GM23338 (cell line): ENCODE results near the gene OR10AD1. TPM values are rescaled to one million over a fixed set of nuclear protein-coding genes. Genes with fewer than 3 reads are reported as not detected.
A peak's percentile ranks its signal among the peaks of the same experiment; 100 is the strongest.

Source experiments
- ATAC-seq: fragments of 200-7000 bp; cut with Tn5 transposase; 3 replicates; pipeline ENCODE4 v1.9.1; 2020
- DNase-seq: peaks from one replicate; pipeline ENCODE4 v3.0.0-alpha.2; 2015; ENCODE audit warnings: low spot score
- H2AFZ ChIP-seq: fragments of 200-600 bp; sonication (generic); 2 replicates; pipeline ENCODE4 v1.8.0; 2016; ENCODE audit warnings: antibody characterized with exemption, mild to moderate bottlenecking, moderate library complexity
- H3F3A ChIP-seq: fragments of 200-600 bp; sonication (generic); replicated peaks from 2 replicates; pipeline ENCODE4 v1.8.0; 2017; ENCODE audit warnings: antibody characterized with exemption, mixed run types, low read depth
- H3K27ac ChIP-seq: fragments of 200-600 bp; sonication (generic); 2 replicates; pipeline ENCODE4 v1.6.1; 2016; ENCODE audit warnings: low read depth
- H3K27me3 ChIP-seq: fragments of 200-600 bp; sonication (generic); 2 replicates; pipeline ENCODE4 v1.8.0; 2016; ENCODE audit warnings: mild to moderate bottlenecking, mixed run types, moderate library complexity; ENCODE audit not compliant: insufficient read depth
- H3K36me3 ChIP-seq: fragments of 200-600 bp; sonication (generic); 2 replicates; pipeline ENCODE4 v1.8.0; 2016; ENCODE audit warnings: mild to moderate bottlenecking; ENCODE audit not compliant: insufficient read depth
- H3K4me1 ChIP-seq: fragments of 200-600 bp; sonication (generic); 2 replicates; pipeline ENCODE4 v1.8.0; 2016; ENCODE audit warnings: mild to moderate bottlenecking, moderate library complexity; ENCODE audit not compliant: insufficient read depth
- H3K4me2 ChIP-seq: fragments of 200-600 bp; sonication (generic); 2 replicates; pipeline ENCODE4 v1.7.1; 2017; ENCODE audit warnings: mixed run types
- H3K4me3 ChIP-seq: fragments of 200-600 bp; sonication (generic); 2 replicates; pipeline ENCODE4 v1.6.1; 2016; ENCODE audit warnings: mixed run types
- H3K79me2 ChIP-seq: fragments of 200-600 bp; sonication (generic); replicated peaks from 2 replicates; pipeline ENCODE4 v1.8.0; 2017; ENCODE audit warnings: mild to moderate bottlenecking; ENCODE audit not compliant: insufficient read depth
- H3K9me2 ChIP-seq: fragments of 200-600 bp; sonication (generic); 2 replicates; pipeline ENCODE4 v1.8.0; 2017; ENCODE audit not compliant: insufficient read depth
- H4K20me1 ChIP-seq: fragments of 200-600 bp; sonication (generic); replicated peaks from 2 replicates; pipeline ENCODE4 v1.8.0; 2017; ENCODE audit warnings: mild to moderate bottlenecking; ENCODE audit not compliant: insufficient read depth
- H3K27ac Mint-ChIP-seq: 2 replicates; pipeline ENCODE4 v1.8.0; 2020; ENCODE audit warnings: inconsistent platforms, mild to moderate bottlenecking, moderate library complexity, mixed read lengths
- H3K27me3 Mint-ChIP-seq: 3 replicates; pipeline ENCODE4 v1.8.0; 2022; ENCODE audit warnings: low read depth, mild to moderate bottlenecking, moderate library complexity, mixed read lengths, inconsistent platforms; ENCODE audit not compliant: insufficient read depth, poor library complexity
- H3K36me3 Mint-ChIP-seq: 3 replicates; pipeline ENCODE4 v1.8.0; 2021; ENCODE audit warnings: low read depth, mild to moderate bottlenecking, inconsistent platforms, moderate library complexity, mixed read lengths
- H3K4me1 Mint-ChIP-seq: 3 replicates; pipeline ENCODE4 v1.8.0; 2020; ENCODE audit warnings: mild to moderate bottlenecking, inconsistent platforms, mixed read lengths
- H3K4me3 Mint-ChIP-seq: 3 replicates; pipeline ENCODE4 v1.8.0; 2021; ENCODE audit warnings: moderate library complexity, mild to moderate bottlenecking, inconsistent platforms, mixed read lengths
- H3K9me3 Mint-ChIP-seq: 3 replicates; pipeline ENCODE4 v1.8.0; 2020; ENCODE audit warnings: moderate library complexity, mild to moderate bottlenecking, inconsistent platforms, mixed read lengths
- CREB1 ChIP-seq: fragments of 250-450 bp; sonication (Bioruptor Pico); IDR thresholded peaks from 2 replicates; pipeline ENCODE4 v1.5.0; 2020; ENCODE audit warnings: low read depth, mild to moderate bottlenecking, moderate library complexity
- CTCF ChIP-seq, 2 experiments: fragments of 200-600 bp in 1 of 2; sonication (generic) in 1 of 2; conservative IDR thresholded peaks; 2 replicates each; pipeline versions ENCODE4 v1.5.1 to v1.6.1; 2016 to 2017; ENCODE audit warnings: antibody characterized with exemption in 2 of 2, low read depth in 2 of 2, mild to moderate bottlenecking in 2 of 2, moderate library complexity in 1 of 2
- NANOG ChIP-seq: IDR thresholded peaks from 2 replicates; pipeline ENCODE4 v1.6.1; 2016; ENCODE audit warnings: antibody characterized with exemption, borderline replicate concordance
- POLR2AphosphoS5 ChIP-seq: IDR thresholded peaks from 2 replicates; pipeline ENCODE4 v1.6.1; 2016; ENCODE audit warnings: antibody characterized with exemption, low read depth
- polyA plus RNA-seq: library from polyadenylated mRNA; unstranded; fragments of >200 nt; fragmentation: Nextera tagmentation; extraction: Ambion mirVana; gene quantifications from 2 replicates; pipeline ENCODE4 v1.2.1, GENCODE V29; 2016
- total RNA-seq: library from RNA; depleted of rRNA; stranded (reverse); fragments of >200 nt; shearing (Covaris generic); gene quantifications from 2 replicates; pipeline ENCODE4 v1.2.3, GENCODE V29; 2014
- TF ChIP-seq, protein P1 (sequence below): fragments of 250-450 bp; sonication (Bioruptor Pico); IDR thresholded peaks from 2 replicates; pipeline ENCODE4 v1.5.0; 2020; ENCODE audit warnings: mild to moderate bottlenecking, moderate library complexity

The OR10AD1 gene
- total and polyA plus RNA-seq, 2 experiments from 2014 or later = not detected

- H3F3A ChIP-seq = no peaks in the 10 kb centered on the region
- DNase-seq = no peak
- TF ChIP-seq CREB1 (no peak), NANOG (no peak), POLR2AphosphoS5 (no peak), CTCF (conservative IDR thresholded peaks at IDR 0.05; ENCODE audit: low read depth in 2 of 2) (no peak)
- TF ChIP-seq, protein P1, sequence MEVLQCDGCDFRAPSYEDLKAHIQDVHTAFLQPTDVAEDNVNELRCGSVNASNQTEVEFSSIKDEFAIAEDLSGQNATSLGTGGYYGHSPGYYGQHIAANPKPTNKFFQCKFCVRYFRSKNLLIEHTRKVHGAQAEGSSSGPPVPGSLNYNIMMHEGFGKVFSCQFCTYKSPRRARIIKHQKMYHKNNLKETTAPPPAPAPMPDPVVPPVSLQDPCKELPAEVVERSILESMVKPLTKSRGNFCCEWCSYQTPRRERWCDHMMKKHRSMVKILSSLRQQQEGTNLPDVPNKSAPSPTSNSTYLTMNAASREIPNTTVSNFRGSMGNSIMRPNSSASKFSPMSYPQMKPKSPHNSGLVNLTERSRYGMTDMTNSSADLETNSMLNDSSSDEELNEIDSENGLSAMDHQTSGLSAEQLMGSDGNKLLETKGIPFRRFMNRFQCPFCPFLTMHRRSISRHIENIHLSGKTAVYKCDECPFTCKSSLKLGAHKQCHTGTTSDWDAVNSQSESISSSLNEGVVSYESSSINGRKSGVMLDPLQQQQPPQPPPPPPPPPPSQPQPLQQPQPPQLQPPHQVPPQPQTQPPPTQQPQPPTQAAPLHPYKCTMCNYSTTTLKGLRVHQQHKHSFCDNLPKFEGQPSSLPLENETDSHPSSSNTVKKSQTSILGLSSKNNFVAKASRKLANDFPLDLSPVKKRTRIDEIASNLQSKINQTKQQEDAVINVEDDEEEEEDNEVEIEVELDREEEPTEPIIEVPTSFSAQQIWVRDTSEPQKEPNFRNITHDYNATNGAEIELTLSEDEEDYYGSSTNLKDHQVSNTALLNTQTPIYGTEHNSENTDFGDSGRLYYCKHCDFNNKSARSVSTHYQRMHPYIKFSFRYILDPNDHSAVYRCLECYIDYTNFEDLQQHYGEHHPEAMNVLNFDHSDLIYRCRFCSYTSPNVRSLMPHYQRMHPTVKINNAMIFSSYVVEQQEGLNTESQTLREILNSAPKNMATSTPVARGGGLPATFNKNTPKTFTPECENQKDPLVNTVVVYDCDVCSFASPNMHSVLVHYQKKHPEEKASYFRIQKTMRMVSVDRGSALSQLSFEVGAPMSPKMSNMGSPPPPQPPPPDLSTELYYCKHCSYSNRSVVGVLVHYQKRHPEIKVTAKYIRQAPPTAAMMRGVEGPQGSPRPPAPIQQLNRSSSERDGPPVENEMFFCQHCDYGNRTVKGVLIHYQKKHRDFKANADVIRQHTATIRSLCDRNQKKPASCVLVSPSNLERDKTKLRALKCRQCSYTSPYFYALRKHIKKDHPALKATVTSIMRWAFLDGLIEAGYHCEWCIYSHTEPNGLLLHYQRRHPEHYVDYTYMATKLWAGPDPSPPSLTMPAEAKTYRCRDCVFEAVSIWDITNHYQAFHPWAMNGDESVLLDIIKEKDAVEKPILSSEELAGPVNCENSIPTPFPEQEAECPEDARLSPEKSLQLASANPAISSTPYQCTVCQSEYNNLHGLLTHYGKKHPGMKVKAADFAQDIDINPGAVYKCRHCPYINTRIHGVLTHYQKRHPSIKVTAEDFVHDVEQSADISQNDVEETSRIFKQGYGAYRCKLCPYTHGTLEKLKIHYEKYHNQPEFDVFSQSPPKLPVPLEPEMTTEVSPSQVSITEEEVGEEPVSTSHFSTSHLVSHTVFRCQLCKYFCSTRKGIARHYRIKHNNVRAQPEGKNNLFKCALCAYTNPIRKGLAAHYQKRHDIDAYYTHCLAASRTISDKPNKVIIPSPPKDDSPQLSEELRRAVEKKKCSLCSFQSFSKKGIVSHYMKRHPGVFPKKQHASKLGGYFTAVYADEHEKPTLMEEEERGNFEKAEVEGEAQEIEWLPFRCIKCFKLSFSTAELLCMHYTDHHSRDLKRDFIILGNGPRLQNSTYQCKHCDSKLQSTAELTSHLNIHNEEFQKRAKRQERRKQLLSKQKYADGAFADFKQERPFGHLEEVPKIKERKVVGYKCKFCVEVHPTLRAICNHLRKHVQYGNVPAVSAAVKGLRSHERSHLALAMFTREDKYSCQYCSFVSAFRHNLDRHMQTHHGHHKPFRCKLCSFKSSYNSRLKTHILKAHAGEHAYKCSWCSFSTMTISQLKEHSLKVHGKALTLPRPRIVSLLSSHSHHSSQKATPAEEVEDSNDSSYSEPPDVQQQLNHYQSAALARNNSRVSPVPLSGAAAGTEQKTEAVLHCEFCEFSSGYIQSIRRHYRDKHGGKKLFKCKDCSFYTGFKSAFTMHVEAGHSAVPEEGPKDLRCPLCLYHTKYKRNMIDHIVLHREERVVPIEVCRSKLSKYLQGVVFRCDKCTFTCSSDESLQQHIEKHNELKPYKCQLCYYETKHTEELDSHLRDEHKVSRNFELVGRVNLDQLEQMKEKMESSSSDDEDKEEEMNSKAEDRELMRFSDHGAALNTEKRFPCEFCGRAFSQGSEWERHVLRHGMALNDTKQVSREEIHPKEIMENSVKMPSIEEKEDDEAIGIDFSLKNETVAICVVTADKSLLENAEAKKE (CRISPR knock-in tag) = no peak
- H3K79me2 ChIP-seq = no peaks in the 10 kb centered on the region
- H3K27ac Mint-ChIP-seq = no peak overlapping the region
- no peak for ATAC-seq
- H3K36me3 ChIP-seq = no peaks in the 10 kb centered on the region
- no peaks in the 10 kb centered on the region; the same call in 1 of the 2 replicates for H3K9me2 ChIP-seq
- peaks cover 2% of the 10 kb centered on the region; the same call in 2 of the 3 replicates for H3K9me3 Mint-ChIP-seq
- H3K4me1 ChIP-seq = no peaks in the 10 kb centered on the region
- H3K4me2 ChIP-seq = no peak overlapping the region
- H3K27me3 Mint-ChIP-seq = peaks cover 6% of the 10 kb centered on the region
- H3K4me1 Mint-ChIP-seq = peaks cover 8% of the 10 kb centered on the region; the same call in 2 of the 3 replicates
- no peak overlapping the region for H3K27ac ChIP-seq
- no peak overlapping the region for H3K4me3 Mint-ChIP-seq
- H2AFZ ChIP-seq = peak overlapping the region; percentile 69; the same call in 1 of the 2 replicates
- no peaks in the 10 kb centered on the region for H3K27me3 ChIP-seq
- no peaks in the 10 kb centered on the region for H4K20me1 ChIP-seq
- H3K36me3 Mint-ChIP-seq = no peaks in the 10 kb centered on the region; the same call in 2 of the 3 replicates
- no peak overlapping the region for H3K4me3 ChIP-seq
Measured at GRCh38 chr12:48247181-48247966, 44.3 kb upstream of the OR10AD1 start.
